ENCODE results near the gene ATP10B.

DNA sequence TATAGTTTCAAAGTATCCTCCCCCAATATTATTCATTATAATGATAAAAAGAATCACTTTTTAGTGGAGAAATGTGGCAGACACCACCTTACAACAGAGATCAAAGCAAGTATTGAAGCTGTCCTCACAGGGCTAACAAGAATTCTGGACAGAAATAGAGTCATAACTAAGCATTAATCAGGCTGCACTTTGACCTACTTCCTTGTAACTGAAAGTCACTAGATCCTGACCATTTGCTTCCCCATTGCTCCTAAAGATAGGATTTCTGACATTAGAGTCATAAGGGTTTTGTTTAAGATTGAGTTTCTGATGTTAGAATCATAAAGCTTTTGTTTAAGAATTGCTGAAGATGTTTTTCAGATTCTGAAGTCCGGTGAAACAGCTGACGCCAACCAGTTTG is 159.7 kb downstream of the ATP10B start:
- TF ChIP-seq, protein P1, sequence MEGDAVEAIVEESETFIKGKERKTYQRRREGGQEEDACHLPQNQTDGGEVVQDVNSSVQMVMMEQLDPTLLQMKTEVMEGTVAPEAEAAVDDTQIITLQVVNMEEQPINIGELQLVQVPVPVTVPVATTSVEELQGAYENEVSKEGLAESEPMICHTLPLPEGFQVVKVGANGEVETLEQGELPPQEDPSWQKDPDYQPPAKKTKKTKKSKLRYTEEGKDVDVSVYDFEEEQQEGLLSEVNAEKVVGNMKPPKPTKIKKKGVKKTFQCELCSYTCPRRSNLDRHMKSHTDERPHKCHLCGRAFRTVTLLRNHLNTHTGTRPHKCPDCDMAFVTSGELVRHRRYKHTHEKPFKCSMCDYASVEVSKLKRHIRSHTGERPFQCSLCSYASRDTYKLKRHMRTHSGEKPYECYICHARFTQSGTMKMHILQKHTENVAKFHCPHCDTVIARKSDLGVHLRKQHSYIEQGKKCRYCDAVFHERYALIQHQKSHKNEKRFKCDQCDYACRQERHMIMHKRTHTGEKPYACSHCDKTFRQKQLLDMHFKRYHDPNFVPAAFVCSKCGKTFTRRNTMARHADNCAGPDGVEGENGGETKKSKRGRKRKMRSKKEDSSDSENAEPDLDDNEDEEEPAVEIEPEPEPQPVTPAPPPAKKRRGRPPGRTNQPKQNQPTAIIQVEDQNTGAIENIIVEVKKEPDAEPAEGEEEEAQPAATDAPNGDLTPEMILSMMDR (IDR thresholded peaks at IDR 0.05; ENCODE audit: insufficient read depth, low read length, poor library complexity, severe bottlenecking), result no peak
- TF ChIP-seq EZH2phosphoT487 (conservative IDR thresholded peaks at IDR 0.05; ENCODE audit: low read length), result no peak
